NOMO-1 (cell line): ENCODE results near the gene TMEM131L.
A peak's percentile ranks its signal among the peaks of the same experiment; 100 is the strongest.

Experiments
- DNase-seq, 2 experiments: peaks; one replicate each; lab custom pipeline; 2025; ENCODE audit not compliant: unreplicated experiment in 2 of 2; lab: John Stamatoyannopoulos, UW

Gene TMEM131L

DNA sequence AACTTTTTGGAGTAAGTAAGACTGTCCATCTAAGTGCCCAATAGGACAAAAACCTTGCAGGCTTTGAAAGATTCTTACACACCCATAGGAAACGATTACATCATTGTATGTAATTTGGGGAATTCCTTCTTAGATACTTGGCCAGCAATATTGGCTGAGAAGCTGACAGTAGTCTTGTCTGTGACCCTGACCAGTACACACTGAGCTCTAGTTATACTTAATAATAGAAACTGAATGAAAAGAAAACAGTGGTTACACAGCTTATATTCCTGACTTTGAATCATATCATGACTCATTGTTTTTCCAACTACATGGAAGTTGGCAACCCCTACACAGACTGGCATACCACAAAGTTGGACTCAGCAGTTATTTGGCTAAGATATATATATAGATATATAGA lies 210.8 kb downstream of the TMEM131L start:
- no peak for DNase-seq

DNA sequence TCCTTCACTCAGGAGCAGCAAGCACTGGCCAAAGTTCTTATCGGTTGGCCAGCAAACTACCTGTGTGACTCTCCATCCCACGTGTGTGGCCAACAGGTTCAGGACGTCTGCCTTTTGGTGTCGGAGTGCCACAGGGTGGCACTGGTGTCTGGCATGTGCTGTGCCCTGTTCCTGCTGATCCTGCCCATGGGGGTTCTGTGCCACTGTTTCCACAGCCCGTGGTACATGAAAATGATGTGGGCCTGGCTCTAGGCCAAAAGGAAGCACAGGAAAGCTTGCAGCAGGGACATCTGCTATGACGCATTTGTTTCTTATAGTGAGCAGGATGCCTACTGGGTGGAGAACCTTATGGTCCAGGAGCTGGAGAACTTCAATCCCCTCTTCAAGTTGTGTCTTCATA lies 213.3 kb downstream of the TMEM131L start:
- no peak for DNase-seq

DNA sequence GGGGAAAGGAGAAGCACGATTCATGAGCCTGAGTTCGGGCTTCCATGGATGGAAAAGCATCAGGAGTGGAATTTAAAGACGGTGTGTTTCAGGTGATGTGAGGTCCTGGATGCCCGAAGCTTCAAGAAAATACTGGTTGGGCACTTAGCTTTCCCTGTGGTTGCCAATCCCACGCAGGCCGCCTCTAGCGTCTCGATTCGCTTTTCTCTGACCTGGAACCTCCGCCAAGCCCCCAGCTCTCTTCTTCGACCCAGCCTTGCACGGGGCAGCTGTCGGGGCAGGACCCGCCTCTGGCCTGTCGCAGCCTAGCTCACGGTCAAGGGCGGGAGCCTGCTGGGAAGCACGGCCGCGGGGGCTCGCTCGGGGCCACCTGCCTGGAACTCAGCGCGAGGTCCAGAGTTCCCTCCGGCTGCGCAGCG lies 217.6 kb downstream of the TMEM131L start:
- no peak for DNase-seq

- DNase-seq, result peak; percentile 78 to 89
Measured at GRCh38 chr4:153684182-153684970, 218.2 kb downstream of the TMEM131L start, which contains the start of gene TLR2. Gene TLR2, plus strand, starts transcription at chr4:153684280. Its CDS starts 18,628 bp downstream, at chr4:153702908.

GRCh38 chr4:153684971-153685371 lies 218.8 kb downstream of the TMEM131L start:
- no peak for DNase-seq
